ENCODE results near the gene SPSB2. TPM values are rescaled to one million over a fixed set of nuclear protein-coding genes. Genes with fewer than 3 reads are reported as not detected.

The SPSB2 gene
- total RNA-seq, 1 donor from 2014 or later, result 6.5 TPM

GRCh38 chr12:6845395-6845794, 27.7 kb downstream of the SPSB2 start:
- peaks cover 28% of the 10 kb centered on the region for H3K36me3 Mint-ChIP-seq
- H3K27me3 Mint-ChIP-seq, result no peaks in the 10 kb centered on the region
- H3K4me1 Mint-ChIP-seq (ENCODE audit: unreplicated experiment), result no peaks in the 10 kb centered on the region
- no peaks in the 10 kb centered on the region for H3K9me3 Mint-ChIP-seq
- H3K4me3 Mint-ChIP-seq, result no peak overlapping the region
- TF ChIP-seq CTCF (conservative IDR thresholded peaks at IDR 0.05), result no peak
- DNase-seq (ENCODE audit: extremely low spot score, unreplicated experiment), result no peak
- H3K27ac Mint-ChIP-seq, result no peak overlapping the region

DNA sequence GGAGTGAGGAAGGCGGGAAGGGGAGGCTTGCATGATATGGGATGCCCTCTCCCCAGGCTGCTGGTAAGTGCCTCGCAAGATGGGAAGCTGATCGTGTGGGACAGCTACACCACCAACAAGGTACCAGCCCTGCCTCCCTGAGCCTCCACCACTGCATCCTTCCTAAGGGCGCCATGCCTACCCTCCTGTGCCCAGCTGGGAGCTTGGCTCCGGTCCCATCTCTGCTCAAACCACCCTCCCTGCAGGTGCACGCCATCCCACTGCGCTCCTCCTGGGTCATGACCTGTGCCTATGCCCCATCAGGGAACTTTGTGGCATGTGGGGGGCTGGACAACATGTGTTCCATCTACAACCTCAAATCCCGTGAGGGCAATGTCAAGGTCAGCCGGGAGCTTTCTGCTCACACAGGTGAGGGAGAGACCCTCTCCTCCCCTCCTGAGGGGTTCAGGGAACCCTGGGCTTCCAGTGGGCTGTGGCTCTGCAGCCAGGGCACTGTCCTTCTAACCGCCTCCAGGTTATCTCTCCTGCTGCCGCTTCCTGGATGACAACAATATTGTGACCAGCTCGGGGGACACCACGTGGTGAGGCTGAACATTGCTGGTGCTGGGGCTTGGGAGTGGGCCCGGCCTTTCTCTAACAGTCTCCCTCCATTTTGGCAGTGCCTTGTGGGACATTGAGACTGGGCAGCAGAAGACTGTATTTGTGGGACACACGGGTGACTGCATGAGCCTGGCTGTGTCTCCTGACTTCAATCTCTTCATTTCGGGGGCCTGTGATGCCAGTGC, 29.8 kb downstream of the SPSB2 start:
- Mint-ChIP-seq H3K36me3 (peaks cover 30% of the 10 kb centered on the region), H3K27ac (no peak overlapping the region), H3K4me1 (ENCODE audit: unreplicated experiment) (no peaks in the 10 kb centered on the region), H3K9me3 (no peaks in the 10 kb centered on the region), H3K4me3 (no peak overlapping the region), H3K27me3 (no peaks in the 10 kb centered on the region)
- no peak for DNase-seq (ENCODE audit: extremely low spot score, unreplicated experiment)
- no peak for TF ChIP-seq CTCF (conservative IDR thresholded peaks at IDR 0.05)

- no peak for TF ChIP-seq CTCF (conservative IDR thresholded peaks at IDR 0.05)
- H3K27me3 Mint-ChIP-seq, result no peaks in the 10 kb centered on the region
- no peak overlapping the region for H3K27ac Mint-ChIP-seq
- no peaks in the 10 kb centered on the region for H3K9me3 Mint-ChIP-seq
- DNase-seq (ENCODE audit: extremely low spot score, unreplicated experiment), result no peak
- no peaks in the 10 kb centered on the region for H3K4me1 Mint-ChIP-seq (ENCODE audit: unreplicated experiment)
- H3K4me3 Mint-ChIP-seq, result no peak overlapping the region
- peaks cover 27% of the 10 kb centered on the region for H3K36me3 Mint-ChIP-seq
Measured at GRCh38 chr12:6842075-6842474, 31.0 kb downstream of the SPSB2 start.

GRCh38 chr12:6840761-6841515, 32.2 kb downstream of the SPSB2 start, which contains the start of gene GNB3:
Gene GNB3 (plus strand): TSS chr12:6840925. CDS start chr12:6841288, 363 bp downstream.
- H3K36me3 Mint-ChIP-seq, result peaks cover 26% of the 10 kb centered on the region
- H3K9me3 Mint-ChIP-seq, result no peaks in the 10 kb centered on the region
- no peak for DNase-seq (ENCODE audit: extremely low spot score, unreplicated experiment)
- no peak within 1 kb of the TSS for H3K27ac Mint-ChIP-seq
- no peaks in the 10 kb centered on the region for H3K4me1 Mint-ChIP-seq (ENCODE audit: unreplicated experiment)
- no peak within 1 kb of the TSS for H3K4me3 Mint-ChIP-seq
- TF ChIP-seq CTCF (conservative IDR thresholded peaks at IDR 0.05), result no peak
- H3K27me3 Mint-ChIP-seq, result no peaks in the 10 kb centered on the region

DNA sequence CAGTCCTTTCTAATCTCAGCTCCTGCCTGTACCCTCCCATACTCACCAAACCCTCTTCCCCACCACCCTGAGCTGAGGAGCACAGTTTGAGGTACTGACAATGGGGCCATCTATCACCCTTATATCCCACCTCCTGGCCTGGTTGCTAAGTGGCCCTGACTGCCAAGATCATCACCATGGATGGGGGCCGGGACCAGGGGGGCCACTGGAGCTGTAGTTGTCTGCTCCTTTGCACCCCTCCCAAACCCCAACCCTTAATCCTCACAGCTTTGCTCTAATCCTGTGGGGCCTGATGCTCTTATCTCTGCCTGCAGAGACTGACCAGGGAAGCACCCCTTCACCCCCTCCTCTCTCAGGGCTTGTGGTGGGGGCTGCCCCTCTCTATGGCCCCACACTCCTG, 32.8 kb downstream of the SPSB2 start:
- TF ChIP-seq CTCF (conservative IDR thresholded peaks at IDR 0.05), result no peak
- no peaks in the 10 kb centered on the region for H3K27me3 Mint-ChIP-seq
- H3K4me3 Mint-ChIP-seq, result no peak overlapping the region
- H3K36me3 Mint-ChIP-seq, result peaks cover 28% of the 10 kb centered on the region
- no peaks in the 10 kb centered on the region for H3K9me3 Mint-ChIP-seq
- DNase-seq (ENCODE audit: extremely low spot score, unreplicated experiment), result no peak
- H3K27ac Mint-ChIP-seq, result no peak overlapping the region
- no peaks in the 10 kb centered on the region for H3K4me1 Mint-ChIP-seq (ENCODE audit: unreplicated experiment)

Measured in type B pancreatic cell (in vitro differentiated cells).